IMR-90 (cell line): ENCODE data around the gene CDK6. TPM values are rescaled to one million over a fixed set of nuclear protein-coding genes. Genes with fewer than 3 reads are reported as not detected.

Source experiments
- ATAC-seq: fragments of 200-7000 bp; cut with Tn5 transposase; 2 replicates; pipeline ENCODE4 v1.9.1; 2020; ENCODE audit warnings: low read depth, mild to moderate bottlenecking, moderate library complexity
- BruUV-seq: library from RNA; stranded (reverse); fragments of 400-500 nt; replicated peaks from 2 replicates; lab custom pipeline; 2021; lab: Mats Ljungman, UMichigan
- CTCF ChIA-PET: fragments of 300-600 bp; formaldehyde crosslinking; extraction: SDS; loops from one replicate; lab custom pipeline; 2021; ENCODE audit warnings: antibody characterized with exemption; lab: Yijun Ruan, JAX
- POLR2A ChIA-PET: fragments of 300-600 bp; sonication (Branson Sonifier 250); formaldehyde crosslinking; loops from one replicate; lab custom pipeline; 2022; ENCODE audit warnings: antibody characterized with exemption; ENCODE audit not compliant: unreplicated experiment; lab: Charles Lee
- DNase-seq: peaks from one replicate; pipeline ENCODE4 v3.0.0; 2013
- H2AFZ ChIP-seq: replicated peaks from 2 replicates; pipeline ENCODE3; 2013; ENCODE audit warnings: low read length, mild to moderate bottlenecking; ENCODE audit not compliant: poor library complexity
- H2AK5ac ChIP-seq: 2 replicates; pipeline ENCODE4 v1.6.1; 2013; ENCODE audit warnings: low read depth, low read length, inconsistent platforms
- H2AK9ac ChIP-seq: replicated peaks from 2 replicates; pipeline ENCODE3; 2013; ENCODE audit warnings: mild to moderate bottlenecking, low read depth, low read length, moderate library complexity; ENCODE audit not compliant: poor library complexity
- H2BK120ac ChIP-seq: 2 replicates; pipeline ENCODE4 v1.6.1; 2013; ENCODE audit warnings: low read depth, low read length, inconsistent platforms
- H2BK15ac ChIP-seq: 3 replicates; pipeline ENCODE4 v1.6.1; 2013; ENCODE audit warnings: low read depth, low read length, inconsistent platforms
- H2BK20ac ChIP-seq: 2 replicates; pipeline ENCODE4 v1.6.1; 2013; ENCODE audit warnings: low read depth, mild to moderate bottlenecking, inconsistent platforms, low read length, moderate library complexity
- H2BK5ac ChIP-seq: 2 replicates; pipeline ENCODE4 v1.6.1; 2013; ENCODE audit warnings: mild to moderate bottlenecking, low read depth, low read length, inconsistent platforms; ENCODE audit not compliant: poor library complexity, severe bottlenecking
- H3K14ac ChIP-seq: replicated peaks from 2 replicates; pipeline ENCODE4 v1.6.1; 2013; ENCODE audit warnings: low read depth, low read length, inconsistent platforms
- H3K18ac ChIP-seq: 2 replicates; pipeline ENCODE4 v1.6.1; 2013; ENCODE audit warnings: low read depth, low read length, control low read depth
- H3K23ac ChIP-seq: 2 replicates; pipeline ENCODE4 v1.6.1; 2013; ENCODE audit warnings: low read depth, low read length, inconsistent platforms
- H3K27ac ChIP-seq: 2 replicates; pipeline ENCODE4 v1.5.1; 2013; ENCODE audit warnings: mild to moderate bottlenecking, control low read depth, low read length; ENCODE audit not compliant: insufficient read depth
- H3K27me3 ChIP-seq: 2 replicates; pipeline ENCODE4 v1.6.1; 2013; ENCODE audit warnings: low read length; ENCODE audit not compliant: control insufficient read depth, insufficient read depth
- H3K36me3 ChIP-seq: 2 replicates; pipeline ENCODE4 v1.6.1; 2013; ENCODE audit warnings: low read length, mixed read lengths; ENCODE audit not compliant: control insufficient read depth, insufficient read depth
- H3K4ac ChIP-seq: 2 replicates; pipeline ENCODE4 v1.6.1; 2013; ENCODE audit warnings: low read depth, low read length, inconsistent platforms
- H3K4me1 ChIP-seq: 2 replicates; pipeline ENCODE4 v1.6.1; 2013; ENCODE audit warnings: low read length, mixed read lengths; ENCODE audit not compliant: control insufficient read depth, insufficient read depth
- H3K4me2 ChIP-seq: 2 replicates; pipeline ENCODE4 v1.6.1; 2013; ENCODE audit warnings: low read depth, mild to moderate bottlenecking, control low read depth, low read length, moderate library complexity
- H3K4me3 ChIP-seq: 2 replicates; pipeline ENCODE4 v1.5.1; 2013; ENCODE audit warnings: low read depth, mild to moderate bottlenecking, control low read depth, low read length, moderate library complexity; ENCODE audit not compliant: insufficient read depth
- H3K56ac ChIP-seq: 2 replicates; pipeline ENCODE4 v1.6.1; 2013; ENCODE audit warnings: low read length, inconsistent platforms; ENCODE audit not compliant: insufficient read depth; ENCODE audit errors: extremely low read depth
- H3K79me1 ChIP-seq, 2 experiments: 2 replicates each; pipeline ENCODE4 v1.6.1; 2013; ENCODE audit warnings: low read length in 2 of 2, inconsistent platforms in 1 of 2, low read depth in 1 of 2
- H3K9ac ChIP-seq: 2 replicates; pipeline ENCODE4 v1.6.1; 2013; ENCODE audit warnings: low read depth, low read length, control low read depth
- H3K9me1 ChIP-seq: 2 replicates; pipeline ENCODE4 v1.6.1; 2013; ENCODE audit warnings: low read length, inconsistent platforms; ENCODE audit not compliant: insufficient read depth
- H3K9me3 ChIP-seq: 2 replicates; pipeline ENCODE4 v1.6.1; 2013; ENCODE audit warnings: low read length; ENCODE audit not compliant: control insufficient read depth, insufficient read depth
- H4K20me1 ChIP-seq: 2 replicates; pipeline ENCODE4 v1.6.1; 2013; ENCODE audit warnings: low read length, inconsistent platforms; ENCODE audit not compliant: insufficient read depth
- H4K5ac ChIP-seq: 2 replicates; pipeline ENCODE4 v1.6.1; 2013; ENCODE audit warnings: mild to moderate bottlenecking, low read depth, low read length, control low read depth
- H4K8ac ChIP-seq, 2 experiments: 2 replicates each; pipeline ENCODE4 v1.6.1; 2013; ENCODE audit warnings: low read depth in 2 of 2, low read length in 2 of 2, control low read depth in 1 of 2, inconsistent platforms in 1 of 2
- H4K91ac ChIP-seq: 2 replicates; pipeline ENCODE4 v1.6.1; 2013; ENCODE audit warnings: low read depth, low read length, inconsistent platforms; ENCODE audit not compliant: insufficient read depth
- BHLHE40 ChIP-seq: fragments of 150-350 bp; IDR thresholded peaks from 2 replicates; pipeline ENCODE4 v1.6.1; 2016; ENCODE audit warnings: mild to moderate bottlenecking, low read depth, low read length
- CEBPB ChIP-seq: IDR thresholded peaks from 2 replicates; pipeline ENCODE4 v1.6.1; 2012; ENCODE audit warnings: low read depth, low read length, improper control_type of control experiment
- CHD1 ChIP-seq: IDR thresholded peaks from 2 replicates; pipeline ENCODE4 v1.6.1; 2012; ENCODE audit warnings: low read depth, low read length, improper control_type of control experiment
- CTCF ChIP-seq: conservative IDR thresholded peaks from 2 replicates; pipeline ENCODE4 v1.5.1; 2012; ENCODE audit warnings: mild to moderate bottlenecking, low read depth, low read length, improper control_type of control experiment
- ELK1 ChIP-seq: fragments of 150-350 bp; IDR thresholded peaks from 2 replicates; pipeline ENCODE4 v1.6.1; 2016; ENCODE audit warnings: low read depth, mild to moderate bottlenecking, low read length, moderate library complexity, borderline replicate concordance
- FOS ChIP-seq: fragments of 150-350 bp; IDR thresholded peaks from 2 replicates; pipeline ENCODE4 v1.6.1; 2016; ENCODE audit warnings: low read depth, low read length
- MAFK ChIP-seq: IDR thresholded peaks from 2 replicates; pipeline ENCODE4 v1.6.1; 2012; ENCODE audit warnings: low read depth, low read length, improper control_type of control experiment
- MAZ ChIP-seq: IDR thresholded peaks from 2 replicates; pipeline ENCODE4 v1.6.1; 2012; ENCODE audit warnings: low read depth, mild to moderate bottlenecking, low read length, improper control_type of control experiment, moderate library complexity, borderline replicate concordance
- MXI1 ChIP-seq: IDR thresholded peaks from 2 replicates; pipeline ENCODE4 v1.6.1; 2012; ENCODE audit warnings: low read depth, mild to moderate bottlenecking, low read length, moderate library complexity, borderline replicate concordance
- NFE2L2 ChIP-seq: fragments of 150-350 bp; IDR thresholded peaks from 2 replicates; pipeline ENCODE4 v1.6.1; 2016; ENCODE audit warnings: low read depth, mild to moderate bottlenecking, low read length
- RAD21 ChIP-seq: IDR thresholded peaks from 2 replicates; pipeline ENCODE4 v1.6.1; 2012; ENCODE audit warnings: low read length, improper control_type of control experiment
- RCOR1 ChIP-seq: IDR thresholded peaks from 2 replicates; pipeline ENCODE4 v1.6.1; 2012; ENCODE audit warnings: mild to moderate bottlenecking, low read length, improper control_type of control experiment; ENCODE audit not compliant: insufficient replicate concordance
- RFX5 ChIP-seq: IDR thresholded peaks from 2 replicates; pipeline ENCODE4 v1.8.0; 2012; ENCODE audit warnings: low read depth, mild to moderate bottlenecking, low read length, moderate library complexity
- SMC3 ChIP-seq: fragments of 150-350 bp; IDR thresholded peaks from 2 replicates; pipeline ENCODE4 v1.6.1; 2016; ENCODE audit warnings: low read depth, mild to moderate bottlenecking, antibody characterized with exemption, low read length, moderate library complexity
- USF2 ChIP-seq: fragments of 150-350 bp; IDR thresholded peaks from 2 replicates; pipeline ENCODE4 v1.6.1; 2017; ENCODE audit warnings: mild to moderate bottlenecking, antibody characterized with exemption, low read length, low read depth
- dilution Hi-C: fragments of 300-500 bp; cut with HindIII; formaldehyde crosslinking; loops from one replicate; pipeline ENCODE4 v1.14.3; 2018; ENCODE audit warnings: low sequenced_read_pairs; ENCODE audit not compliant: unreplicated experiment
- in situ Hi-C: fragments of 300-500 bp; cut with MboI; formaldehyde crosslinking; loops from 3 replicates; pipeline ENCODE4 v1.14.3; 2019; ENCODE audit warnings: low sequenced_read_pairs, inconsistent platforms, mixed read lengths
- intact Hi-C: fragments of 100-400 bp; cut with micrococcal nuclease; formaldehyde crosslinking; loops from 2 replicates; pipeline ENCODE4 v1.10.0; 2022
- polyA plus RNA-seq, 3 experiments: library from polyadenylated mRNA; depleted of rRNA; stranded (reverse); fragments of >200 nt; gene quantifications; 2 replicates each; pipeline ENCODE4 v1.2.3, GENCODE V29; 2012; ENCODE audit warnings: low replicate concordance in 1 of 3
- total RNA-seq: library from RNA; depleted of rRNA; stranded (reverse); fragments of >200 nt; gene quantifications from 2 replicates; pipeline ENCODE4 v1.2.3, GENCODE V29; 2012

The CDK6 gene
- total and polyA plus RNA-seq, 2 of the 4 experiments (the other 2 are of a cell fraction) = 21.5 to 195 TPM

GRCh38 chr7:92815412-92815811 is 21.0 kb downstream of the CDK6 start:
- Histone ChIP-seq H3K4ac (no peak overlapping the region; the same call in 1 of the 2 replicates), H3K18ac (no peak overlapping the region), H3K14ac (no peak overlapping the region), H2BK5ac (no peak overlapping the region), H3K4me1 (peaks cover 3% of the 10 kb centered on the region), H2BK120ac (no peak overlapping the region), H3K9ac (no peak overlapping the region), H4K8ac (no peak overlapping the region), H3K4me3 (no peak overlapping the region), H2BK15ac (no peak overlapping the region; the same call in 2 of the 3 replicates), H2BK20ac (no peak overlapping the region), H3K4me2 (no peak overlapping the region), H2AK9ac (no peak overlapping the region), H4K91ac (no peak overlapping the region), H4K5ac (0 out of 2 replicates have a peak overlapping the region, but pooled peaks have one; percentile 67), H3K27me3 (no peaks in the 10 kb centered on the region), H3K9me1 (0 out of 2 replicates have a peak, but pooled peaks cover 7% of the 10 kb centered on the region), H3K36me3 (0 out of 2 replicates have a peak, but pooled peaks cover 1% of the 10 kb centered on the region), H3K27ac (no peak overlapping the region), H2AFZ (no peak overlapping the region), H3K23ac (no peak overlapping the region), H3K56ac (no peak overlapping the region), H3K79me1 (peaks cover 4 to 26% of the 10 kb centered on the region in 2 experiments; a peak in 3 of 4 replicates), H4K20me1 (peaks cover 56% of the 10 kb centered on the region; the same call in 1 of the 2 replicates), H2AK5ac (no peak overlapping the region), H3K9me3 (peaks cover 1% of the 10 kb centered on the region; the same call in 1 of the 2 replicates)
- in situ Hi-C loops (no loop called here), intact Hi-C loops (no loop called here), dilution Hi-C loops (no loop called here)
- ATAC-seq = no peak
- no TSS peak for BruUV-seq
- ChIA-PET CTCF (no interaction called here), POLR2A (no interaction called here)
- TF ChIP-seq CEBPB (no peak), ELK1 (no peak), FOS (no peak), BHLHE40 (no peak), NFE2L2 (no peak), CHD1 (no peak), CTCF (no peak), MAFK (no peak), RCOR1 (no peak), SMC3 (no peak), USF2 (no peak), RFX5 (no peak), RAD21 (no peak), MXI1 (no peak), MAZ (no peak)
- no peak for DNase-seq
